H1 (cell line): ENCODE results near the gene CIAO3. TPM values are rescaled to one million over a fixed set of nuclear protein-coding genes. Genes with fewer than 3 reads are reported as not detected.

Experiments used
- ASH2L ChIP-seq: fragments of 200-600, 300-600 bp; sonication (generic); IDR thresholded peaks from one replicate; pipeline ENCODE4 v1.7.1; 2017; ENCODE audit warnings: low read length
- BACH1 ChIP-seq: IDR thresholded peaks from 2 replicates; pipeline ENCODE4 v1.6.1; 2012; ENCODE audit warnings: low read length, improper control_type of control experiment
- BCL11A ChIP-seq, 2 experiments: IDR thresholded peaks; one replicate each; pipeline ENCODE4 v1.6.1; 2011; ENCODE audit warnings: low read depth in 2 of 2, low read length in 2 of 2, mild to moderate bottlenecking in 2 of 2
- CREB1 ChIP-seq: IDR thresholded peaks from 2 replicates; pipeline ENCODE4 v1.6.1; 2012; ENCODE audit warnings: inconsistent platforms
- HDAC6 ChIP-seq: IDR thresholded peaks from one replicate; pipeline ENCODE4 v1.7.1; 2012; ENCODE audit warnings: low read depth, mild to moderate bottlenecking, inconsistent platforms, low read length, moderate library complexity
- RBBP5 ChIP-seq: IDR thresholded peaks from 2 replicates; pipeline ENCODE4 v1.7.1; 2012; ENCODE audit warnings: low read depth, mild to moderate bottlenecking, inconsistent platforms, low read length, moderate library complexity, borderline replicate concordance
- RFX5 ChIP-seq: IDR thresholded peaks from 2 replicates; pipeline ENCODE4 v1.6.1; 2011; ENCODE audit warnings: low read depth, low read length, improper control_type of control experiment, borderline replicate concordance
- RXRA ChIP-seq: IDR thresholded peaks from 2 replicates; pipeline ENCODE4 v1.6.1; 2011; ENCODE audit warnings: low read depth, mild to moderate bottlenecking, low read length, moderate library complexity; ENCODE audit not compliant: insufficient read depth
- SAP30 ChIP-seq: fragments of 300-600 bp; sonication (generic); IDR thresholded peaks from 2 replicates; pipeline ENCODE4 v1.7.1; 2012; ENCODE audit warnings: low read length, moderate library complexity, mild to moderate bottlenecking, inconsistent platforms; ENCODE audit not compliant: insufficient read depth, insufficient replicate concordance
- ZNF274 ChIP-seq: IDR thresholded peaks from 2 replicates; pipeline ENCODE4 v1.7.0; 2012; ENCODE audit warnings: low read length, borderline replicate concordance; ENCODE audit errors: extremely low read depth
- polyA plus RNA-seq, 7 experiments: library from polyadenylated mRNA; depleted of rRNA in 3 of 7; stranded (reverse) in 5 of 7; unstranded in 2 of 7; fragments of >200 nt in 5 of 7; fragments of 200-250 nt in 2 of 7; gene quantifications; 1 replicate in 5 of 7; 2 replicates in 1 of 7; 4 replicates in 1 of 7; pipeline versions ENCODE4 v1.2.1 to v1.2.3, GENCODE V29; 2011 to 2013; ENCODE audit warnings: missing spikeins in 2 of 7, mixed read lengths in 2 of 7
- total RNA-seq: library from RNA; stranded (reverse); fragmentation: NEBNext Ultra II Directional; extraction: Animal tissue kit (Norgen Biotek cat#: 25700); gene quantifications from 2 replicates; pipeline ENCODE4 v1.2.1, GENCODE V29; 2021
- TF ChIP-seq, protein P1 (sequence below), 3 experiments: IDR thresholded peaks; 1 replicate in 2 of 3; 2 replicates in 1 of 3; pipeline versions ENCODE4 v1.5.1 to v1.6.1; 2011; ENCODE audit warnings: low read length in 3 of 3, mild to moderate bottlenecking in 3 of 3, inconsistent platforms in 2 of 3, low read depth in 1 of 3, moderate library complexity in 1 of 3; ENCODE audit not compliant: insufficient read depth in 1 of 3; ENCODE audit errors: control extremely low read depth in 1 of 3

CIAO3 gene
- total and polyA plus RNA-seq, 2 of the 8 experiments (the other 6 are each of a cell fraction or from before 2014, with no cell fraction given) = 20.0 to 20.4 TPM

DNA sequence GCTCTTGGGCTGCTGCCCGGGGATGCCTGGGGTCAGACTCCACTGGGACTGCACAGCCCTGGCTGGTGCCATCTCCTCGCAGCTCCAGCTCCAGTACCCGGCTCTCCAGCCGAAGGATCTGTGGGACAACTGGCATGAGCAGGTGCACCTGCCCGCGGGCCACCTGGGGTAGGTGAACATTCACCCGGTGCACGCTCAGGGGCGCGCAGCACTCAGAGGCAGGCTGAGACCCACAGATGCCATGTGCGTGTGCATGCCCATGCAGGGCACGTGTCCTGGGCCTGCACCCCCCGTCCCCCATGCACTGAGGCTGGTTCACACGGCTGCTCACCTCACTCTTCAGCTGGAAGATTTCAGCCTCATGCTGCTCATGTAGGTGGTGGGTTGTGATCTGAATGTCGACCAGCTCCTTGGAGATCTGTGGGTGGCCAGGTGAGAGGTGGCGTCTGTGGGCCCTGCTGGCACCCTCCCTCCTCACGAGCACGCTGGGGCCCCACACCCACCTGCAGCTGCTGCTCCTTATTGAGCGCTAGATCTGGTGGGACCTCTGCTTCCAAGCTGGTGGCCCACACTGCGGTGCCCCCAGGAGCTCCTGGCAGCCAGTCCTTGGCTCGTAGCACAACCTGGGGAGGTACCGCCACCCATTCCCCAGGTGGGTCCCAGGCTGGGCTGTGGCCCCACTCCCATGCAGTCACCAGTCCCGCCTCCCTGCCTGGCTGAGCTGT, 15.2 kb downstream of the CIAO3 start (continued):
- TF ChIP-seq RBBP5 = no peak
- TF ChIP-seq CREB1 = no peak
- no peak for TF ChIP-seq ZNF274
- TF ChIP-seq, protein P1, sequence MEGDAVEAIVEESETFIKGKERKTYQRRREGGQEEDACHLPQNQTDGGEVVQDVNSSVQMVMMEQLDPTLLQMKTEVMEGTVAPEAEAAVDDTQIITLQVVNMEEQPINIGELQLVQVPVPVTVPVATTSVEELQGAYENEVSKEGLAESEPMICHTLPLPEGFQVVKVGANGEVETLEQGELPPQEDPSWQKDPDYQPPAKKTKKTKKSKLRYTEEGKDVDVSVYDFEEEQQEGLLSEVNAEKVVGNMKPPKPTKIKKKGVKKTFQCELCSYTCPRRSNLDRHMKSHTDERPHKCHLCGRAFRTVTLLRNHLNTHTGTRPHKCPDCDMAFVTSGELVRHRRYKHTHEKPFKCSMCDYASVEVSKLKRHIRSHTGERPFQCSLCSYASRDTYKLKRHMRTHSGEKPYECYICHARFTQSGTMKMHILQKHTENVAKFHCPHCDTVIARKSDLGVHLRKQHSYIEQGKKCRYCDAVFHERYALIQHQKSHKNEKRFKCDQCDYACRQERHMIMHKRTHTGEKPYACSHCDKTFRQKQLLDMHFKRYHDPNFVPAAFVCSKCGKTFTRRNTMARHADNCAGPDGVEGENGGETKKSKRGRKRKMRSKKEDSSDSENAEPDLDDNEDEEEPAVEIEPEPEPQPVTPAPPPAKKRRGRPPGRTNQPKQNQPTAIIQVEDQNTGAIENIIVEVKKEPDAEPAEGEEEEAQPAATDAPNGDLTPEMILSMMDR (IDR thresholded peaks at IDR 0.05; ENCODE audit: control extremely low read depth in 1 of 3, insufficient read depth in 1 of 3, low read depth in 1 of 3, low read length in 3 of 3) = no peak
- no peak for TF ChIP-seq SAP30
- TF ChIP-seq RFX5 = no peak
- no peak for TF ChIP-seq BACH1
- no peak for TF ChIP-seq HDAC6
- TF ChIP-seq BCL11A (IDR thresholded peaks at IDR 0.05; ENCODE audit: low read depth in 2 of 2, low read length in 2 of 2) = no peak
- TF ChIP-seq ASH2L = no peak
- TF ChIP-seq RXRA = no peak
